H1 (cell line): ENCODE results near the gene NCCRP1. TPM values are rescaled to one million over a fixed set of nuclear protein-coding genes. Genes with fewer than 3 reads are reported as not detected.

Source experiments
- CTCF ChIA-PET: fragments of 300-600 bp; sonication (Branson Sonifier 250); formaldehyde crosslinking; loops from one replicate; lab custom pipeline; 2021; ENCODE audit not compliant: partially characterized antibody; lab: Charles Lee
- POLR2A ChIA-PET: fragments of 300-600 bp; sonication (Branson Sonifier 250); formaldehyde crosslinking; loops from one replicate; lab custom pipeline; 2021; ENCODE audit warnings: inconsistent platforms; ENCODE audit not compliant: partially characterized antibody; lab: Charles Lee
- DNase-seq, 2 experiments: peaks; one replicate each; pipeline versions ENCODE4 v3.0.0 to v3.0.0-alpha.2; 2010 to 2022; ENCODE audit warnings: low spot score in 2 of 2, low read depth in 1 of 2, mixed read lengths in 1 of 2
- FAIRE-seq: peaks from 2 replicates; lab custom pipeline; 2011; peaks lifted over from hg19 to GRCh38; lab: Jason Lieb, UNC
- H2AFZ ChIP-seq: 2 replicates; pipeline ENCODE4 v1.8.1; 2012; ENCODE audit warnings: low read length, inconsistent platforms
- H2AK5ac ChIP-seq: 2 replicates; pipeline ENCODE4 v1.6.1; 2013; ENCODE audit warnings: low read depth, low read length
- H2BK120ac ChIP-seq: replicated peaks from 2 replicates; pipeline ENCODE3; 2013; ENCODE audit warnings: low read depth, low read length, inconsistent platforms
- H2BK12ac ChIP-seq: 2 replicates; pipeline ENCODE4 v1.6.1; 2013; ENCODE audit warnings: low read depth, low read length
- H2BK15ac ChIP-seq: 2 replicates; pipeline ENCODE4 v1.6.1; 2013; ENCODE audit warnings: low read length
- H2BK20ac ChIP-seq: 2 replicates; pipeline ENCODE4 v1.6.1; 2013; ENCODE audit warnings: low read length
- H2BK5ac ChIP-seq: 2 replicates; pipeline ENCODE4 v1.6.1; 2013; ENCODE audit warnings: low read depth, low read length
- H3K14ac ChIP-seq: 2 replicates; pipeline ENCODE4 v1.6.1; 2013; ENCODE audit warnings: inconsistent platforms; ENCODE audit not compliant: insufficient read length
- H3K18ac ChIP-seq: 2 replicates; pipeline ENCODE4 v1.6.1; 2013; ENCODE audit warnings: low read length; ENCODE audit errors: extremely low read depth
- H3K23ac ChIP-seq: 2 replicates; pipeline ENCODE4 v1.6.1; 2013; ENCODE audit warnings: inconsistent platforms; ENCODE audit not compliant: insufficient read length
- H3K23me2 ChIP-seq: 2 replicates; pipeline ENCODE4 v1.6.1; 2013; ENCODE audit warnings: low read depth, low read length
- H3K27ac ChIP-seq: 2 replicates; pipeline ENCODE4 v1.6.1; 2011; ENCODE audit warnings: low read depth, low read length, inconsistent platforms
- H3K27me3 ChIP-seq, 4 experiments: replicated peaks in 1 of 4; 1 replicate in 1 of 4; 2 replicates in 3 of 4; pipeline versions ENCODE4 v1.6.1 to v1.8.1; 2011 to 2013; ENCODE audit warnings: low read length in 3 of 4, mild to moderate bottlenecking in 3 of 4, inconsistent platforms in 2 of 4, mixed read lengths in 2 of 4, moderate library complexity in 1 of 4; ENCODE audit not compliant: control insufficient read depth in 3 of 4, insufficient read depth in 3 of 4; ENCODE audit errors: extremely low read depth in 1 of 4
- H3K36me3 ChIP-seq, 4 experiments: 2 replicates each; pipeline versions ENCODE4 v1.6.1 to v1.8.1; 2011 to 2013; ENCODE audit warnings: mild to moderate bottlenecking in 4 of 4, low read length in 3 of 4, moderate library complexity in 2 of 4, control low read depth in 1 of 4, inconsistent platforms in 1 of 4; ENCODE audit not compliant: insufficient read depth in 4 of 4, control insufficient read depth in 2 of 4
- H3K4ac ChIP-seq: replicated peaks from 2 replicates; pipeline ENCODE3; 2013; ENCODE audit warnings: low read length, low read depth, mixed read lengths, inconsistent platforms; ENCODE audit not compliant: insufficient read length
- H3K4me1 ChIP-seq, 4 experiments: replicated peaks in 1 of 4; 1 replicate in 1 of 4; 2 replicates in 3 of 4; pipeline versions ENCODE4 v1.6.1 to v1.8.1; 2011 to 2013; ENCODE audit warnings: low read length in 3 of 4, inconsistent platforms in 2 of 4, mixed read lengths in 1 of 4; ENCODE audit not compliant: insufficient read depth in 4 of 4, control insufficient read depth in 3 of 4
- H3K4me2 ChIP-seq, 2 experiments: 2 replicates each; pipeline versions ENCODE4 v1.6.1 to v1.8.1; 2011 to 2013; ENCODE audit warnings: low read depth in 2 of 2, low read length in 2 of 2, control low read depth in 1 of 2, inconsistent platforms in 1 of 2, mild to moderate bottlenecking in 1 of 2; ENCODE audit not compliant: insufficient read depth in 1 of 2
- H3K4me3 ChIP-seq, 4 experiments: fragments of 200-600, 300-600 bp in 1 of 4; sonication (generic), shearing (Covaris generic), sonication (Bioruptor Twin) in 1 of 4; 2 replicates each; pipeline versions ENCODE4 v1.5.1 to v1.8.1; 2011 to 2016; ENCODE audit warnings: low read length in 4 of 4, low read depth in 3 of 4, control low read depth in 2 of 4, inconsistent platforms in 2 of 4, mild to moderate bottlenecking in 2 of 4, mixed read lengths in 1 of 4, moderate library complexity in 1 of 4; ENCODE audit not compliant: insufficient read depth in 2 of 4; ENCODE audit errors: extremely low read depth in 1 of 4
- H3K56ac ChIP-seq: replicated peaks from 2 replicates; pipeline ENCODE3; 2013; ENCODE audit warnings: low read depth, mild to moderate bottlenecking, mixed read lengths, low read length, inconsistent platforms; ENCODE audit not compliant: insufficient read length
- H3K79me1 ChIP-seq: 2 replicates; pipeline ENCODE4 v1.6.1; 2013; ENCODE audit warnings: low read depth, low read length, control low read depth
- H3K79me2 ChIP-seq, 2 experiments: 2 replicates each; pipeline versions ENCODE4 v1.6.1 to v1.8.1; 2012 to 2013; ENCODE audit warnings: low read length in 2 of 2, mild to moderate bottlenecking in 2 of 2, inconsistent platforms in 1 of 2; ENCODE audit not compliant: insufficient read depth in 2 of 2, control insufficient read depth in 1 of 2
- H3K9ac ChIP-seq, 4 experiments: replicated peaks in 1 of 4; 1 replicate in 1 of 4; 2 replicates in 3 of 4; pipeline versions ENCODE4 v1.6.1 to v1.8.1; 2011 to 2013; ENCODE audit warnings: low read depth in 3 of 4, low read length in 3 of 4, control low read depth in 2 of 4, mild to moderate bottlenecking in 2 of 4, moderate library complexity in 2 of 4, inconsistent platforms in 1 of 4; ENCODE audit errors: extremely low read depth in 1 of 4
- H3K9me3 ChIP-seq, 2 experiments: 2 replicates each; pipeline versions ENCODE4 v1.6.1 to v1.8.1; 2012 to 2013; ENCODE audit warnings: mild to moderate bottlenecking in 2 of 2, moderate library complexity in 2 of 2, control low read depth in 1 of 2, inconsistent platforms in 1 of 2, low read depth in 1 of 2, low read length in 1 of 2, mixed read lengths in 1 of 2; ENCODE audit not compliant: insufficient read depth in 2 of 2
- H4K20me1 ChIP-seq, 2 experiments: replicated peaks in 1 of 2; 2 replicates each; pipeline versions ENCODE3 to v1.8.1; 2011 to 2013; ENCODE audit warnings: inconsistent platforms in 2 of 2, low read length in 2 of 2, mild to moderate bottlenecking in 1 of 2; ENCODE audit not compliant: insufficient read depth in 2 of 2, control insufficient read depth in 1 of 2
- H4K5ac ChIP-seq: 2 replicates; pipeline ENCODE4 v1.6.1; 2013; ENCODE audit warnings: low read length, low read depth, mixed read lengths, inconsistent platforms; ENCODE audit not compliant: insufficient read length
- H4K8ac ChIP-seq: 2 replicates; pipeline ENCODE4 v1.8.0; 2013; ENCODE audit warnings: mild to moderate bottlenecking, moderate library complexity, low read length, inconsistent platforms; ENCODE audit not compliant: insufficient read depth; ENCODE audit errors: extremely low read depth
- H4K91ac ChIP-seq: replicated peaks from 2 replicates; pipeline ENCODE3; 2013; ENCODE audit warnings: low read length, mixed read lengths, inconsistent platforms; ENCODE audit not compliant: insufficient read length
- KDM4A ChIP-seq: IDR thresholded peaks from one replicate; pipeline ENCODE4 v1.7.1; 2012; ENCODE audit warnings: low read depth, mild to moderate bottlenecking, moderate library complexity, low read length, inconsistent platforms; ENCODE audit not compliant: severe bottlenecking
- SIRT6 ChIP-seq: IDR thresholded peaks from one replicate; pipeline ENCODE4 v1.7.1; 2012; ENCODE audit warnings: low read length, inconsistent platforms
- TAF1 ChIP-seq: IDR thresholded peaks from 2 replicates; pipeline ENCODE4 v1.6.1; 2011; ENCODE audit warnings: mild to moderate bottlenecking, low read depth, low read length
- WGBS, 2 experiments: shearing (Covaris generic) in 1 of 2; methylation state at CpG; one replicate each; pipeline versions ENCODE4 v1.1.6 to v1.1.7; 2013 to 2015; ENCODE audit warnings: low lambda C conversion rate in 2 of 2, mixed read lengths in 2 of 2, inconsistent platforms in 1 of 2, low coverage in 1 of 2, missing lambda C conversion rate in 1 of 2; ENCODE audit not compliant: insufficient replicate concordance in 2 of 2, insufficient coverage in 1 of 2, insufficient read length in 1 of 2; ENCODE audit errors: extremely low coverage in 1 of 2, missing lambda C conversion rate in 1 of 2; 5-methylcytosine and 5-hydroxymethylcytosine counted together
- polyA plus RNA-seq, 7 experiments: library from polyadenylated mRNA; depleted of rRNA in 3 of 7; stranded (reverse) in 5 of 7; unstranded in 2 of 7; fragments of >200 nt in 5 of 7; fragments of 200-250 nt in 2 of 7; gene quantifications; 1 replicate in 5 of 7; 2 replicates in 1 of 7; 4 replicates in 1 of 7; pipeline versions ENCODE4 v1.2.1 to v1.2.3, GENCODE V29; 2011 to 2013; ENCODE audit warnings: missing spikeins in 2 of 7, mixed read lengths in 2 of 7
- total RNA-seq: library from RNA; stranded (reverse); fragmentation: NEBNext Ultra II Directional; extraction: Animal tissue kit (Norgen Biotek cat#: 25700); gene quantifications from 2 replicates; pipeline ENCODE4 v1.2.1, GENCODE V29; 2021

Gene NCCRP1
- total and polyA plus RNA-seq, 2 of the 8 experiments (the other 6 are each of a cell fraction or from before 2014, with no cell fraction given) = 2.8 to 7.9 TPM

DNA sequence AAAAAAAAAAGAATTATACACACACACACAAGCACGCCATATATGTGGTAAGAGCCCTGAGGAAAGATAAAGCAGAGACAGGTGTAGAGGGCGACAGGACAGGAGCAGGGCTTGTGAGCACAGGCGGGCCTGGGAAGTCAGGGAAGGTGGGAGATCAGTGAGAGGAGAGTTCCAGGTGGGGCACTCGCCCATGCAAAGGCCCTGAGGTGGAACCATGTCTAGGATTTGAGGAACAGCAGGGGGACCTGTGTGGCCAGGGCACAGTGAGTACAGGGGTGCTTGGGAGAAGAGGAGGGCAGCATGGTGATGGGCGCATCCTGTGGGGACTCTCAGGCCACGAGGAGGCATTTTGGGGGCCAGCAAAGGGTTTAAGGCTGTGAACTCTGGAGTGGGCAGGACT lies 32.5 kb upstream of the NCCRP1 start:
- H2AFZ ChIP-seq = no peak overlapping the region
- H3K18ac ChIP-seq = no peak overlapping the region
- no peak for DNase-seq
- no peak overlapping the region for H2BK5ac ChIP-seq
- no peak overlapping the region for H3K4me2 ChIP-seq
- no peak overlapping the region for H3K14ac ChIP-seq
- no peak overlapping the region for H4K5ac ChIP-seq
- ChIA-PET POLR2A (interaction anchor here (1.3 kb wide), 1 partner anchor 10 kb away, joined by 5 read pairs; no protein-coding TSS in a partner anchor), CTCF (interaction anchor here (1.0 to 1.2 kb wide), 4 partner anchors 9 to 31 kb away, joined by 3 to 5 read pairs (median 4); no protein-coding TSS in a partner anchor)
- FAIRE-seq = no peak
- no peak overlapping the region for H3K4ac ChIP-seq
- no peak overlapping the region for H2BK12ac ChIP-seq
- H2AK5ac ChIP-seq = no peak overlapping the region
- WGBS, 2 experiments = 87% methylated on average over 5 of the region's 6 CpGs; no CpG with 5 or more reads in 1 of the 2 experiments
- no peak overlapping the region for H3K4me3 ChIP-seq
- H2BK15ac ChIP-seq = no peak overlapping the region
- H3K9me3 ChIP-seq = no peaks in the 10 kb centered on the region
- H3K27ac ChIP-seq = no peak overlapping the region
- peaks cover 0 to 21% of the 10 kb centered on the region in 2 experiments; a peak in 1 of 4 replicates for H3K79me2 ChIP-seq
- H3K56ac ChIP-seq = no peak overlapping the region
- no peak overlapping the region for H3K9ac ChIP-seq
- TF ChIP-seq TAF1 = no peak
- no peak for TF ChIP-seq SIRT6
- TF ChIP-seq KDM4A = no peak
- no peaks in the 10 kb centered on the region for H3K23me2 ChIP-seq
- no peak overlapping the region for H3K23ac ChIP-seq
- H4K20me1 ChIP-seq = peaks cover 10 to 38% of the 10 kb centered on the region in 2 experiments
- no peak overlapping the region for H2BK120ac ChIP-seq
- no peaks in the 10 kb centered on the region; a peak in 1 of 8 replicates for H3K36me3 ChIP-seq
- no peaks in the 10 kb centered on the region for H3K27me3 ChIP-seq
- no peak overlapping the region for H2BK20ac ChIP-seq
- no peak overlapping the region for H4K8ac ChIP-seq
- H4K91ac ChIP-seq = no peak overlapping the region
- H3K4me1 ChIP-seq = peaks cover 2 to 32% (median 15%) of the 10 kb centered on the region in 4 experiments
- H3K79me1 ChIP-seq = peaks cover 24% of the 10 kb centered on the region
